IMR-90 (cell line): ENCODE results near the gene COL23A1. TPM values are rescaled to one million over a fixed set of nuclear protein-coding genes. Genes with fewer than 3 reads are reported as not detected.

Experiments
- ATAC-seq: fragments of 200-7000 bp; cut with Tn5 transposase; 2 replicates; pipeline ENCODE4 v1.9.1; 2020; ENCODE audit warnings: low read depth, mild to moderate bottlenecking, moderate library complexity
- BruUV-seq: library from RNA; stranded (reverse); fragments of 400-500 nt; replicated peaks from 2 replicates; lab custom pipeline; 2021; lab: Mats Ljungman, UMichigan
- CTCF ChIA-PET: fragments of 300-600 bp; formaldehyde crosslinking; extraction: SDS; loops from one replicate; lab custom pipeline; 2021; ENCODE audit warnings: antibody characterized with exemption; lab: Yijun Ruan, JAX
- POLR2A ChIA-PET: fragments of 300-600 bp; sonication (Branson Sonifier 250); formaldehyde crosslinking; loops from one replicate; lab custom pipeline; 2022; ENCODE audit warnings: antibody characterized with exemption; ENCODE audit not compliant: unreplicated experiment; lab: Charles Lee
- DNase-seq: peaks from one replicate; pipeline ENCODE4 v3.0.0; 2013
- H2AFZ ChIP-seq: replicated peaks from 2 replicates; pipeline ENCODE3; 2013; ENCODE audit warnings: low read length, mild to moderate bottlenecking; ENCODE audit not compliant: poor library complexity
- H2AK5ac ChIP-seq: 2 replicates; pipeline ENCODE4 v1.6.1; 2013; ENCODE audit warnings: low read depth, low read length, inconsistent platforms
- H2AK9ac ChIP-seq: replicated peaks from 2 replicates; pipeline ENCODE3; 2013; ENCODE audit warnings: mild to moderate bottlenecking, low read depth, low read length, moderate library complexity; ENCODE audit not compliant: poor library complexity
- H2BK120ac ChIP-seq: 2 replicates; pipeline ENCODE4 v1.6.1; 2013; ENCODE audit warnings: low read depth, low read length, inconsistent platforms
- H2BK15ac ChIP-seq: 3 replicates; pipeline ENCODE4 v1.6.1; 2013; ENCODE audit warnings: low read depth, low read length, inconsistent platforms
- H2BK20ac ChIP-seq: 2 replicates; pipeline ENCODE4 v1.6.1; 2013; ENCODE audit warnings: low read depth, mild to moderate bottlenecking, inconsistent platforms, low read length, moderate library complexity
- H2BK5ac ChIP-seq: 2 replicates; pipeline ENCODE4 v1.6.1; 2013; ENCODE audit warnings: mild to moderate bottlenecking, low read depth, low read length, inconsistent platforms; ENCODE audit not compliant: poor library complexity, severe bottlenecking
- H3K14ac ChIP-seq: replicated peaks from 2 replicates; pipeline ENCODE4 v1.6.1; 2013; ENCODE audit warnings: low read depth, low read length, inconsistent platforms
- H3K18ac ChIP-seq: 2 replicates; pipeline ENCODE4 v1.6.1; 2013; ENCODE audit warnings: low read depth, low read length, control low read depth
- H3K23ac ChIP-seq: 2 replicates; pipeline ENCODE4 v1.6.1; 2013; ENCODE audit warnings: low read depth, low read length, inconsistent platforms
- H3K27ac ChIP-seq: 2 replicates; pipeline ENCODE4 v1.5.1; 2013; ENCODE audit warnings: mild to moderate bottlenecking, control low read depth, low read length; ENCODE audit not compliant: insufficient read depth
- H3K27me3 ChIP-seq: 2 replicates; pipeline ENCODE4 v1.6.1; 2013; ENCODE audit warnings: low read length; ENCODE audit not compliant: control insufficient read depth, insufficient read depth
- H3K36me3 ChIP-seq: 2 replicates; pipeline ENCODE4 v1.6.1; 2013; ENCODE audit warnings: low read length, mixed read lengths; ENCODE audit not compliant: control insufficient read depth, insufficient read depth
- H3K4ac ChIP-seq: 2 replicates; pipeline ENCODE4 v1.6.1; 2013; ENCODE audit warnings: low read depth, low read length, inconsistent platforms
- H3K4me1 ChIP-seq: 2 replicates; pipeline ENCODE4 v1.6.1; 2013; ENCODE audit warnings: low read length, mixed read lengths; ENCODE audit not compliant: control insufficient read depth, insufficient read depth
- H3K4me2 ChIP-seq: 2 replicates; pipeline ENCODE4 v1.6.1; 2013; ENCODE audit warnings: low read depth, mild to moderate bottlenecking, control low read depth, low read length, moderate library complexity
- H3K4me3 ChIP-seq: 2 replicates; pipeline ENCODE4 v1.5.1; 2013; ENCODE audit warnings: low read depth, mild to moderate bottlenecking, control low read depth, low read length, moderate library complexity; ENCODE audit not compliant: insufficient read depth
- H3K56ac ChIP-seq: 2 replicates; pipeline ENCODE4 v1.6.1; 2013; ENCODE audit warnings: low read length, inconsistent platforms; ENCODE audit not compliant: insufficient read depth; ENCODE audit errors: extremely low read depth
- H3K79me1 ChIP-seq, 2 experiments: 2 replicates each; pipeline ENCODE4 v1.6.1; 2013; ENCODE audit warnings: low read length in 2 of 2, inconsistent platforms in 1 of 2, low read depth in 1 of 2
- H3K9ac ChIP-seq: 2 replicates; pipeline ENCODE4 v1.6.1; 2013; ENCODE audit warnings: low read depth, low read length, control low read depth
- H3K9me1 ChIP-seq: 2 replicates; pipeline ENCODE4 v1.6.1; 2013; ENCODE audit warnings: low read length, inconsistent platforms; ENCODE audit not compliant: insufficient read depth
- H3K9me3 ChIP-seq: 2 replicates; pipeline ENCODE4 v1.6.1; 2013; ENCODE audit warnings: low read length; ENCODE audit not compliant: control insufficient read depth, insufficient read depth
- H4K20me1 ChIP-seq: 2 replicates; pipeline ENCODE4 v1.6.1; 2013; ENCODE audit warnings: low read length, inconsistent platforms; ENCODE audit not compliant: insufficient read depth
- H4K5ac ChIP-seq: 2 replicates; pipeline ENCODE4 v1.6.1; 2013; ENCODE audit warnings: mild to moderate bottlenecking, low read depth, low read length, control low read depth
- H4K8ac ChIP-seq, 2 experiments: 2 replicates each; pipeline ENCODE4 v1.6.1; 2013; ENCODE audit warnings: low read depth in 2 of 2, low read length in 2 of 2, control low read depth in 1 of 2, inconsistent platforms in 1 of 2
- H4K91ac ChIP-seq: 2 replicates; pipeline ENCODE4 v1.6.1; 2013; ENCODE audit warnings: low read depth, low read length, inconsistent platforms; ENCODE audit not compliant: insufficient read depth
- CEBPB ChIP-seq: IDR thresholded peaks from 2 replicates; pipeline ENCODE4 v1.6.1; 2012; ENCODE audit warnings: low read depth, low read length, improper control_type of control experiment
- CTCF ChIP-seq: conservative IDR thresholded peaks from 2 replicates; pipeline ENCODE4 v1.5.1; 2012; ENCODE audit warnings: mild to moderate bottlenecking, low read depth, low read length, improper control_type of control experiment
- ELK1 ChIP-seq: fragments of 150-350 bp; IDR thresholded peaks from 2 replicates; pipeline ENCODE4 v1.6.1; 2016; ENCODE audit warnings: low read depth, mild to moderate bottlenecking, low read length, moderate library complexity, borderline replicate concordance
- MAFK ChIP-seq: IDR thresholded peaks from 2 replicates; pipeline ENCODE4 v1.6.1; 2012; ENCODE audit warnings: low read depth, low read length, improper control_type of control experiment
- MXI1 ChIP-seq: IDR thresholded peaks from 2 replicates; pipeline ENCODE4 v1.6.1; 2012; ENCODE audit warnings: low read depth, mild to moderate bottlenecking, low read length, moderate library complexity, borderline replicate concordance
- NFE2L2 ChIP-seq: fragments of 150-350 bp; IDR thresholded peaks from 2 replicates; pipeline ENCODE4 v1.6.1; 2016; ENCODE audit warnings: low read depth, mild to moderate bottlenecking, low read length
- POLR2A ChIP-seq: IDR thresholded peaks from 2 replicates; pipeline ENCODE4 v1.6.1; 2012; ENCODE audit warnings: mild to moderate bottlenecking, low read depth, low read length
- RAD21 ChIP-seq: IDR thresholded peaks from 2 replicates; pipeline ENCODE4 v1.6.1; 2012; ENCODE audit warnings: low read length, improper control_type of control experiment
- RCOR1 ChIP-seq: IDR thresholded peaks from 2 replicates; pipeline ENCODE4 v1.6.1; 2012; ENCODE audit warnings: mild to moderate bottlenecking, low read length, improper control_type of control experiment; ENCODE audit not compliant: insufficient replicate concordance
- RFX5 ChIP-seq: IDR thresholded peaks from 2 replicates; pipeline ENCODE4 v1.8.0; 2012; ENCODE audit warnings: low read depth, mild to moderate bottlenecking, low read length, moderate library complexity
- WGBS, 2 experiments: methylation state at CpG; one replicate each; pipeline versions ENCODE4 v1.1.5 to v1.1.7; 2013; ENCODE audit warnings: missing lambda C conversion rate in 2 of 2; ENCODE audit not compliant: insufficient read length in 1 of 2; ENCODE audit errors: extremely low coverage in 2 of 2; 5-methylcytosine and 5-hydroxymethylcytosine counted together
- dilution Hi-C: fragments of 300-500 bp; cut with HindIII; formaldehyde crosslinking; loops from one replicate; pipeline ENCODE4 v1.14.3; 2018; ENCODE audit warnings: low sequenced_read_pairs; ENCODE audit not compliant: unreplicated experiment
- in situ Hi-C: fragments of 300-500 bp; cut with MboI; formaldehyde crosslinking; loops from 3 replicates; pipeline ENCODE4 v1.14.3; 2019; ENCODE audit warnings: low sequenced_read_pairs, inconsistent platforms, mixed read lengths
- intact Hi-C: fragments of 100-400 bp; cut with micrococcal nuclease; formaldehyde crosslinking; loops from 2 replicates; pipeline ENCODE4 v1.10.0; 2022
- polyA plus RNA-seq, 3 experiments: library from polyadenylated mRNA; depleted of rRNA; stranded (reverse); fragments of >200 nt; gene quantifications; 2 replicates each; pipeline ENCODE4 v1.2.3, GENCODE V29; 2012; ENCODE audit warnings: low replicate concordance in 1 of 3
- total RNA-seq: library from RNA; depleted of rRNA; stranded (reverse); fragments of >200 nt; gene quantifications from 2 replicates; pipeline ENCODE4 v1.2.3, GENCODE V29; 2012
- TF ChIP-seq, protein P1 (sequence below): fragments of 150-350 bp; IDR thresholded peaks from 2 replicates; pipeline ENCODE4 v1.6.1; 2017; ENCODE audit warnings: mild to moderate bottlenecking, antibody characterized with exemption, low read length, low read depth

Gene COL23A1
- total and polyA plus RNA-seq, 2 of the 4 experiments (the other 2 are of a cell fraction), result not detected

DNA sequence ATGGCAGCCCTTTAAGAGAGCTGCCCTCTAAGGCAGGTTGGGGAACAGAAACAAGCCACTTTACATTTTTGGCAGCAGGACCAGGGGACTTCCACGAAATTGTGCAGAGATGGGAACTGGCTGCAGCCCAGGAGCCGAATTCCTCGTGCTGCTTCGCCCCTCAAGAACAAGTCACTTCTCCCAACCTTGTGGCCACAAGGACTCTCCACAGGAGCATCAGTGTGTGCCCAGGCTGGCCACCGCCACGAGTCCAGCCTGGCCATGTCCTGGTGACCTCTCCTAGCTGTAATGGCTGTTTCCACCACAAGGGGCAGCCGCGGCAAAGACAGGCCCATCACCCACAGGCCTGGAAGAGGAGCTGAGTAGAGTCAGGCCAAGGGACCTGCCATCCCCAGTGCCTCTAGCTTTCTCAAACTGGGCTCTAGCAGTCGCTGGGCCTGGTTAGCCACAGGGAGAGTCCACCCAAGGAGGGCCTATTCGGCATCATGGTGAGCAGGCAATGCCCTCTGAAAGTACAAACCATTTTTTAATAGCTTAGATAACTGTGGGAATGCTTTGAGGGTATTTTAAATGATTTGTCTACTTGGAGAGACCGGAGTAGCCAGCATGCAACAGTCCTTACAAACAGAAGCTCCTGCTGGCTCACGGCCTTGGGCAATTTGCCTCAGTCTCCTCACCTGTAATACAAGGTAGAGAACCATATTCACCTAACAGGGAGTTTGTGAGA lies 129.0 kb downstream of the COL23A1 start:
- Histone ChIP-seq H3K4me3 (no peak overlapping the region), H3K79me1 (no peaks in the 10 kb centered on the region), H2BK15ac (no peak overlapping the region), H3K27me3 (no peaks in the 10 kb centered on the region), H3K56ac (no peak overlapping the region), H2BK5ac (no peak overlapping the region), H3K4ac (no peak overlapping the region), H4K91ac (no peak overlapping the region), H2AK5ac (no peak overlapping the region), H3K23ac (no peak overlapping the region), H3K9me1 (no peaks in the 10 kb centered on the region), H3K9me3 (0 out of 2 replicates have a peak, but pooled peaks cover 2% of the 10 kb centered on the region), H3K27ac (no peak overlapping the region), H4K20me1 (no peaks in the 10 kb centered on the region), H4K8ac (no peak overlapping the region), H3K4me2 (no peak overlapping the region), H2AFZ (peak overlapping the region; percentile 5), H2BK20ac (no peak overlapping the region), H2AK9ac (no peak overlapping the region), H3K14ac (no peak overlapping the region), H2BK120ac (no peak overlapping the region), H4K5ac (no peak overlapping the region), H3K18ac (no peak overlapping the region), H3K4me1 (no peaks in the 10 kb centered on the region), H3K9ac (no peak overlapping the region), H3K36me3 (no peaks in the 10 kb centered on the region)
- intact Hi-C loops, result no loop called here
- WGBS, 2 experiments, result no CpG with 5 or more reads among the region's 12 CpGs
- ChIA-PET CTCF (interaction anchor here (0.5 to 1.2 kb wide), 4 partner anchors 8 to 89 kb away, joined by 3 to 4 read pairs (median 4); no protein-coding TSS in a partner anchor), POLR2A (no interaction called here)
- in situ Hi-C loops, result no loop called here
- dilution Hi-C loops, result no loop called here
- BruUV-seq, result no TSS peak
- TF ChIP-seq RFX5 (no peak), CTCF (no peak), RAD21 (no peak), POLR2A (no peak), ELK1 (no peak), CEBPB (no peak), RCOR1 (no peak), MAFK (no peak), NFE2L2 (no peak), MXI1 (no peak)
- TF ChIP-seq, protein P1, sequence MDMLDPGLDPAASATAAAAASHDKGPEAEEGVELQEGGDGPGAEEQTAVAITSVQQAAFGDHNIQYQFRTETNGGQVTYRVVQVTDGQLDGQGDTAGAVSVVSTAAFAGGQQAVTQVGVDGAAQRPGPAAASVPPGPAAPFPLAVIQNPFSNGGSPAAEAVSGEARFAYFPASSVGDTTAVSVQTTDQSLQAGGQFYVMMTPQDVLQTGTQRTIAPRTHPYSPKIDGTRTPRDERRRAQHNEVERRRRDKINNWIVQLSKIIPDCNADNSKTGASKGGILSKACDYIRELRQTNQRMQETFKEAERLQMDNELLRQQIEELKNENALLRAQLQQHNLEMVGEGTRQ, result no peak
- 0 out of 2 replicates have a peak, but pooled peaks have one; percentile 32 for ATAC-seq
- peak; percentile 2 for DNase-seq
